ENCODE results near the gene ESPL1.

Gene ESPL1

GRCh38 chr12:53254816-53255545 lies 13.1 kb upstream of the ESPL1 start:
- Histone ChIP-seq H3K4me1 (peaks cover 75% of the 10 kb centered on the region), H3K27ac (no peak overlapping the region), H3K27me3 (no peaks in the 10 kb centered on the region), H3K9ac (no peak overlapping the region), H4K20me1 (no peaks in the 10 kb centered on the region), H3K9me3 (no peaks in the 10 kb centered on the region), H3K4me2 (peak overlapping the region; percentile 18), H3K4me3 (no peak overlapping the region), H3K36me3 (peaks cover 24% of the 10 kb centered on the region)
- no peak for TF ChIP-seq Cebpa-rat (IDR thresholded peaks at IDR 0.05)

GRCh38 chr12:53255996-53256395 lies 12.1 kb upstream of the ESPL1 start:
- Histone ChIP-seq H3K9me3 (no peaks in the 10 kb centered on the region), H3K27ac (no peak overlapping the region), H3K9ac (no peak overlapping the region), H3K4me1 (peaks cover 79% of the 10 kb centered on the region), H3K4me3 (no peak overlapping the region), H3K4me2 (peak overlapping the region; percentile 18), H4K20me1 (no peaks in the 10 kb centered on the region), H3K27me3 (no peaks in the 10 kb centered on the region), H3K36me3 (peaks cover 24% of the 10 kb centered on the region)
- TF ChIP-seq Cebpa-rat (IDR thresholded peaks at IDR 0.05): no peak

GRCh38 chr12:53258541-53259539 lies 9.3 kb upstream of the ESPL1 start:
- H3K4me1 ChIP-seq: peaks cover 58% of the 10 kb centered on the region
- H4K20me1 ChIP-seq: no peaks in the 10 kb centered on the region
- peaks cover 16% of the 10 kb centered on the region for H3K36me3 ChIP-seq
- peak overlapping the region; percentile 71 for H3K4me2 ChIP-seq
- H3K9me3 ChIP-seq: no peaks in the 10 kb centered on the region
- no peaks in the 10 kb centered on the region for H3K27me3 ChIP-seq
- H3K27ac ChIP-seq: 0 out of 2 replicates have a peak overlapping the region, but pooled peaks have one; percentile 28
- peak overlapping the region; percentile 22; the same call in 1 of the 2 replicates for H3K9ac ChIP-seq
- TF ChIP-seq Cebpa-rat (IDR thresholded peaks at IDR 0.05): no peak
- no peak overlapping the region for H3K4me3 ChIP-seq

- H3K4me3 ChIP-seq: no peak overlapping the region
- peak overlapping the region; percentile 71 for H3K4me2 ChIP-seq
- H4K20me1 ChIP-seq: no peaks in the 10 kb centered on the region
- H3K27ac ChIP-seq: no peak overlapping the region
- no peaks in the 10 kb centered on the region for H3K27me3 ChIP-seq
- TF ChIP-seq Cebpa-rat (IDR thresholded peaks at IDR 0.05): no peak
- no peak overlapping the region for H3K9ac ChIP-seq
- H3K36me3 ChIP-seq: peaks cover 5% of the 10 kb centered on the region
- peaks cover 47% of the 10 kb centered on the region for H3K4me1 ChIP-seq
- no peaks in the 10 kb centered on the region for H3K9me3 ChIP-seq
Measured at GRCh38 chr12:53259891-53260290, 8.2 kb upstream of the ESPL1 start.

- peaks cover 18% of the 10 kb centered on the region for H3K36me3 ChIP-seq
Measured at GRCh38 chr12:53265783-53266182, 2.3 kb upstream of the ESPL1 start.

GRCh38 chr12:53267306-53267998 lies 647 bp upstream of the ESPL1 start:
- 0 out of 2 replicates have a peak, but pooled peaks cover 7% of the 10 kb centered on the region for H4K20me1 ChIP-seq
- peak overlapping the region; percentile 81 for H3K4me2 ChIP-seq
- no peaks in the 10 kb centered on the region for H3K27me3 ChIP-seq
- peaks cover 40% of the 10 kb centered on the region for H3K4me1 ChIP-seq
- H3K36me3 ChIP-seq: peaks cover 35% of the 10 kb centered on the region
- H3K9ac ChIP-seq: peak overlapping the region; percentile 83
- peak overlapping the region; percentile 68 for H3K27ac ChIP-seq
- H3K4me3 ChIP-seq: peak overlapping the region; percentile 74
- no peaks in the 10 kb centered on the region for H3K9me3 ChIP-seq
- no peak for TF ChIP-seq Cebpa-rat (IDR thresholded peaks at IDR 0.05)

More at GRCh38 chr12:53265783-53266182, 2.3 kb upstream of the ESPL1 start:
- peaks cover 33% of the 10 kb centered on the region for H3K4me1 ChIP-seq
- no peaks in the 10 kb centered on the region for H3K9me3 ChIP-seq
- no peak for TF ChIP-seq Cebpa-rat (IDR thresholded peaks at IDR 0.05)
- H3K4me2 ChIP-seq: no peak overlapping the region
- H3K9ac ChIP-seq: no peak overlapping the region
- H3K27ac ChIP-seq: no peak overlapping the region
- H4K20me1 ChIP-seq: 0 out of 2 replicates have a peak, but pooled peaks cover 7% of the 10 kb centered on the region
- no peaks in the 10 kb centered on the region for H3K27me3 ChIP-seq
- no peak overlapping the region for H3K4me3 ChIP-seq

GRCh38 chr12:53268630-53269562 lies 797 bp downstream of the ESPL1 start:
- H3K27me3 ChIP-seq: no peaks in the 10 kb centered on the region
- H4K20me1 ChIP-seq: 0 out of 2 replicates have a peak, but pooled peaks cover 7% of the 10 kb centered on the region
- peak overlapping the region; percentile 68 for H3K27ac ChIP-seq
- H3K4me1 ChIP-seq: peaks cover 44% of the 10 kb centered on the region
- peak overlapping the region; percentile 74 for H3K4me3 ChIP-seq
- TF ChIP-seq Cebpa-rat (IDR thresholded peaks at IDR 0.05): no peak
- peak overlapping the region; percentile 83 for H3K9ac ChIP-seq
- H3K9me3 ChIP-seq: no peaks in the 10 kb centered on the region
- peak overlapping the region; percentile 81 for H3K4me2 ChIP-seq
- H3K36me3 ChIP-seq: peaks cover 49% of the 10 kb centered on the region

- Histone ChIP-seq H3K4me1 (peaks cover 24% of the 10 kb centered on the region), H3K27me3 (no peaks in the 10 kb centered on the region), H3K9me3 (no peaks in the 10 kb centered on the region), H3K27ac (no peak overlapping the region), H3K9ac (no peak overlapping the region), H3K4me2 (no peak overlapping the region), H3K4me3 (no peak overlapping the region), H4K20me1 (0 out of 2 replicates have a peak, but pooled peaks cover 7% of the 10 kb centered on the region), H3K36me3 (peaks cover 99% of the 10 kb centered on the region)
- no peak for TF ChIP-seq Cebpa-rat (IDR thresholded peaks at IDR 0.05)
Measured at GRCh38 chr12:53274445-53274844, 6.3 kb downstream of the ESPL1 start.
